Smooth muscle cell (in vitro differentiated cells): ENCODE measurements around the gene TCERG1L. TPM values are rescaled to one million over a fixed set of nuclear protein-coding genes. Genes with fewer than 3 reads are reported as not detected.

Source experiments
- DNase-seq: peaks from one replicate; lab custom pipeline; 2025; ENCODE audit not compliant: unreplicated experiment; lab: John Stamatoyannopoulos, UW
- H2AFZ ChIP-seq: fragments of 200-600 bp; sonication (generic); 2 replicates; pipeline ENCODE4 v1.6.0; 2016; ENCODE audit warnings: antibody characterized with exemption, low read depth, mild to moderate bottlenecking
- H3F3A ChIP-seq: fragments of 200-600 bp; sonication (generic); 2 replicates; pipeline ENCODE4 v1.6.0; 2017; ENCODE audit warnings: antibody characterized with exemption, low read depth
- H3K27ac ChIP-seq: fragments of 200-600 bp; sonication (generic); 2 replicates; pipeline ENCODE4 v1.5.1; 2016; ENCODE audit warnings: low read depth, mild to moderate bottlenecking
- H3K27me3 ChIP-seq: fragments of 200-600 bp; sonication (generic); 2 replicates; pipeline ENCODE4 v1.6.1; 2016; ENCODE audit warnings: low read depth, mild to moderate bottlenecking
- H3K36me3 ChIP-seq: fragments of 200-600 bp; sonication (generic); 2 replicates; pipeline ENCODE4 v1.5.1; 2016; ENCODE audit warnings: low read depth
- H3K4me1 ChIP-seq: fragments of 200-600 bp; sonication (generic); 2 replicates; pipeline ENCODE4 v1.5.1; 2016; ENCODE audit warnings: low read depth
- H3K4me2 ChIP-seq: fragments of 200-600 bp; sonication (generic); 2 replicates; pipeline ENCODE4 v1.6.0; 2016; ENCODE audit warnings: mild to moderate bottlenecking
- H3K4me3 ChIP-seq: fragments of 200-600 bp; sonication (generic); 2 replicates; pipeline ENCODE4 v1.5.1; 2016; ENCODE audit warnings: mild to moderate bottlenecking
- H3K79me2 ChIP-seq: fragments of 200-600 bp; sonication (generic); 2 replicates; pipeline ENCODE4 v1.6.0; 2016; ENCODE audit warnings: low read depth, mild to moderate bottlenecking
- H3K9ac ChIP-seq: fragments of 200-600 bp; sonication (generic); 2 replicates; pipeline ENCODE4 v1.6.0; 2016; ENCODE audit warnings: low read depth
- H3K9me3 ChIP-seq: fragments of 200-600 bp; sonication (generic); replicated peaks from 2 replicates; pipeline ENCODE4 v1.5.1; 2016; ENCODE audit warnings: low read depth
- H4K20me1 ChIP-seq: fragments of 200-600 bp; sonication (generic); 2 replicates; pipeline ENCODE4 v1.6.0; 2016; ENCODE audit warnings: low read depth
- CTCF ChIP-seq: fragments of 200-600 bp; sonication (generic); IDR thresholded peaks from 2 replicates; pipeline ENCODE4 v1.5.1; 2017; ENCODE audit warnings: borderline replicate concordance, mild to moderate bottlenecking, antibody characterized with exemption; ENCODE audit not compliant: insufficient read depth, poor library complexity, severe bottlenecking
- WGBS: methylation state at CpG from one replicate; pipeline ENCODE4 v1.1.7; 2016; ENCODE audit warnings: low lambda C conversion rate; 5-methylcytosine and 5-hydroxymethylcytosine counted together
- polyA plus RNA-seq: library from polyadenylated mRNA; unstranded; fragments of >200 nt; fragmentation: Nextera tagmentation; extraction: Ambion mirVana; gene quantifications from 2 replicates; pipeline ENCODE4 v1.2.1, GENCODE V29; 2016
- total RNA-seq: library from RNA; depleted of rRNA; stranded (reverse); fragments of >200 nt; gene quantifications from 2 replicates; pipeline ENCODE4 v1.2.3, GENCODE V29; 2014

The TCERG1L gene
- total and polyA plus RNA-seq, 2 experiments from 2014 or later: not detected

GRCh38 chr10:131125511-131126225, 185.9 kb downstream of the TCERG1L start:
- Histone ChIP-seq H3K9me3 (no peaks in the 10 kb centered on the region), H3K36me3 (no peaks in the 10 kb centered on the region), H3F3A (no peaks in the 10 kb centered on the region), H3K4me2 (no peak overlapping the region), H3K27me3 (no peaks in the 10 kb centered on the region), H3K4me3 (no peak overlapping the region), H2AFZ (no peak overlapping the region), H3K27ac (no peak overlapping the region), H3K9ac (no peak overlapping the region), H3K79me2 (no peaks in the 10 kb centered on the region), H3K4me1 (peaks cover 6% of the 10 kb centered on the region), H4K20me1 (no peaks in the 10 kb centered on the region)
- WGBS: 91% methylated on average over 10 of the region's 10 CpGs
- DNase-seq: no peak
- no peak for TF ChIP-seq CTCF

- no peak for DNase-seq
- peaks cover 6% of the 10 kb centered on the region for H3K4me1 ChIP-seq
- H3K27ac ChIP-seq: no peak overlapping the region
- no peaks in the 10 kb centered on the region for H3F3A ChIP-seq
- no peak overlapping the region for H2AFZ ChIP-seq
- no peak overlapping the region for H3K9ac ChIP-seq
- no peak for TF ChIP-seq CTCF
- H4K20me1 ChIP-seq: no peaks in the 10 kb centered on the region
- no peaks in the 10 kb centered on the region for H3K79me2 ChIP-seq
- H3K27me3 ChIP-seq: no peaks in the 10 kb centered on the region
- no peaks in the 10 kb centered on the region for H3K36me3 ChIP-seq
- no peaks in the 10 kb centered on the region for H3K9me3 ChIP-seq
- no peak overlapping the region for H3K4me3 ChIP-seq
- no peak overlapping the region for H3K4me2 ChIP-seq
These were observed 186.6 kb downstream of the TCERG1L start for GRCh38 chr10:131124945-131125344.

GRCh38 chr10:131123496-131123895, 188.0 kb downstream of the TCERG1L start:
- H3K36me3 ChIP-seq: no peaks in the 10 kb centered on the region
- 94% methylated on average over 11 of the region's 11 CpGs for WGBS
- no peak for DNase-seq
- no peaks in the 10 kb centered on the region for H4K20me1 ChIP-seq
- H3K9ac ChIP-seq: no peak overlapping the region
- no peak for TF ChIP-seq CTCF
- no peaks in the 10 kb centered on the region for H3K27me3 ChIP-seq
- no peaks in the 10 kb centered on the region for H3K9me3 ChIP-seq
- H3K79me2 ChIP-seq: no peaks in the 10 kb centered on the region
- no peak overlapping the region for H3K4me3 ChIP-seq
- H2AFZ ChIP-seq: no peak overlapping the region
- peaks cover 6% of the 10 kb centered on the region for H3K4me1 ChIP-seq
- H3K4me2 ChIP-seq: no peak overlapping the region
- H3K27ac ChIP-seq: no peak overlapping the region
- H3F3A ChIP-seq: no peaks in the 10 kb centered on the region

GRCh38 chr10:131121511-131122035, 189.9 kb downstream of the TCERG1L start:
- H3K9ac ChIP-seq: no peak overlapping the region
- no peaks in the 10 kb centered on the region for H3K4me1 ChIP-seq
- WGBS: 90% methylated on average over 11 of the region's 11 CpGs
- no peak overlapping the region for H3K27ac ChIP-seq
- H3K27me3 ChIP-seq: no peaks in the 10 kb centered on the region
- no peak for DNase-seq
- no peak overlapping the region for H3K4me3 ChIP-seq
- H3F3A ChIP-seq: no peaks in the 10 kb centered on the region
- no peaks in the 10 kb centered on the region for H3K79me2 ChIP-seq
- no peak overlapping the region for H2AFZ ChIP-seq
- H3K9me3 ChIP-seq: no peaks in the 10 kb centered on the region
- no peaks in the 10 kb centered on the region for H4K20me1 ChIP-seq
- H3K4me2 ChIP-seq: no peak overlapping the region
- no peaks in the 10 kb centered on the region for H3K36me3 ChIP-seq
- no peak for TF ChIP-seq CTCF
